GM23338 (cell line): Measurements from ENCODE around the gene RPUSD1.

ENCODE experiments used
- EZH2 ChIP-seq: fragments of 200-600 bp; sonication (generic); IDR thresholded peaks from one replicate; pipeline ENCODE4 v1.8.0; 2017; ENCODE audit warnings: antibody characterized with exemption, mild to moderate bottlenecking, low read depth; ENCODE audit not compliant: unreplicated experiment
- EZH2phosphoT487 ChIP-seq: fragments of 200-600 bp; sonication (generic); IDR thresholded peaks from one replicate; pipeline ENCODE4 v1.8.1; 2018; ENCODE audit warnings: antibody characterized with exemption; ENCODE audit not compliant: unreplicated experiment
- TF ChIP-seq, protein P1 (sequence below), 2 experiments: fragments of 200-600 bp in 1 of 2; sonication (generic) in 1 of 2; conservative IDR thresholded peaks; 2 replicates each; pipeline versions ENCODE4 v1.5.1 to v1.6.1; 2016 to 2017; ENCODE audit warnings: antibody characterized with exemption in 2 of 2, low read depth in 2 of 2, mild to moderate bottlenecking in 2 of 2, moderate library complexity in 1 of 2
- TF ChIP-seq, protein P2 (sequence below): IDR thresholded peaks from 2 replicates; pipeline ENCODE4 v1.6.1; 2016; ENCODE audit warnings: antibody characterized with exemption

DNA sequence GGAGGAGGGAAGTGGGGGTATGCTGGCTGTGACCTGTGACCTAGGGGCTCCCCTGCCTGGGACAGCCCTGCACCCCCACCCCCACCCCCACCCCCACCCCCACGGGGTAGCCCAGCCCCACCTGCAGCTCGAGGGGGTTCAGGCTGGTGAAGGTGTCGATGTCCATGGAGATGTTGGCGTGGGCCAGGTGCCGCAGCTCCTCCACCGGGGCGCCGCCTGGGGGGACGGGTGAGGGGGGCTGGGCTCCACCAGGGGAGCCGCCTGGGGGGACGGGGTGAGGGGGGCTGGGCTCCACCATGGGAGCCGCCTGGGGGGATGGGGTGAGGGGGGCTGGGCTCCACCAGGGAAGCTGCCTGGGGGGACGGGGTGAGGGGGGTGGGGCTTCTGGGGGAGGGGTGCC is 17.8 kb downstream of the RPUSD1 start:
- TF ChIP-seq, protein P1, sequence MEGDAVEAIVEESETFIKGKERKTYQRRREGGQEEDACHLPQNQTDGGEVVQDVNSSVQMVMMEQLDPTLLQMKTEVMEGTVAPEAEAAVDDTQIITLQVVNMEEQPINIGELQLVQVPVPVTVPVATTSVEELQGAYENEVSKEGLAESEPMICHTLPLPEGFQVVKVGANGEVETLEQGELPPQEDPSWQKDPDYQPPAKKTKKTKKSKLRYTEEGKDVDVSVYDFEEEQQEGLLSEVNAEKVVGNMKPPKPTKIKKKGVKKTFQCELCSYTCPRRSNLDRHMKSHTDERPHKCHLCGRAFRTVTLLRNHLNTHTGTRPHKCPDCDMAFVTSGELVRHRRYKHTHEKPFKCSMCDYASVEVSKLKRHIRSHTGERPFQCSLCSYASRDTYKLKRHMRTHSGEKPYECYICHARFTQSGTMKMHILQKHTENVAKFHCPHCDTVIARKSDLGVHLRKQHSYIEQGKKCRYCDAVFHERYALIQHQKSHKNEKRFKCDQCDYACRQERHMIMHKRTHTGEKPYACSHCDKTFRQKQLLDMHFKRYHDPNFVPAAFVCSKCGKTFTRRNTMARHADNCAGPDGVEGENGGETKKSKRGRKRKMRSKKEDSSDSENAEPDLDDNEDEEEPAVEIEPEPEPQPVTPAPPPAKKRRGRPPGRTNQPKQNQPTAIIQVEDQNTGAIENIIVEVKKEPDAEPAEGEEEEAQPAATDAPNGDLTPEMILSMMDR (conservative IDR thresholded peaks at IDR 0.05; ENCODE audit: low read depth in 2 of 2) = no peak
- no peak for TF ChIP-seq EZH2phosphoT487
- TF ChIP-seq, protein P2, sequence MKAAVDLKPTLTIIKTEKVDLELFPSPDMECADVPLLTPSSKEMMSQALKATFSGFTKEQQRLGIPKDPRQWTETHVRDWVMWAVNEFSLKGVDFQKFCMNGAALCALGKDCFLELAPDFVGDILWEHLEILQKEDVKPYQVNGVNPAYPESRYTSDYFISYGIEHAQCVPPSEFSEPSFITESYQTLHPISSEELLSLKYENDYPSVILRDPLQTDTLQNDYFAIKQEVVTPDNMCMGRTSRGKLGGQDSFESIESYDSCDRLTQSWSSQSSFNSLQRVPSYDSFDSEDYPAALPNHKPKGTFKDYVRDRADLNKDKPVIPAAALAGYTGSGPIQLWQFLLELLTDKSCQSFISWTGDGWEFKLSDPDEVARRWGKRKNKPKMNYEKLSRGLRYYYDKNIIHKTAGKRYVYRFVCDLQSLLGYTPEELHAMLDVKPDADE = no peak
- TF ChIP-seq EZH2 = no peak
